Suprapubic skin (tissue), 4 donors: ENCODE measurements around the gene VAV2. TPM values are rescaled to one million over a fixed set of nuclear protein-coding genes. Genes with fewer than 3 reads are reported as not detected.
A peak's percentile ranks its signal among the peaks of the same experiment; 100 is the strongest.

Source experiments
- DNase-seq, 2 donors: peaks; one replicate each; pipeline ENCODE4 v3.0.0-alpha.2; 2019; ENCODE audit warnings: low spot score in 2 of 2
- H3K27ac ChIP-seq: fragments of 200-600 bp; sonication (generic); one replicate; pipeline ENCODE4 v1.5.1; 2019
- H3K27me3 ChIP-seq: fragments of 200-600 bp; sonication (generic); one replicate; pipeline ENCODE4 v1.5.1; 2019
- H3K36me3 ChIP-seq: fragments of 200-600 bp; sonication (generic); one replicate; pipeline ENCODE4 v1.5.1; 2019
- H3K4me1 ChIP-seq: fragments of 200-600 bp; sonication (generic); one replicate; pipeline ENCODE4 v1.5.1; 2019
- H3K4me3 ChIP-seq: fragments of 200-600 bp; sonication (generic); one replicate; pipeline ENCODE4 v1.5.1; 2019; ENCODE audit warnings: mild to moderate bottlenecking
- H3K9me3 ChIP-seq: fragments of 200-600 bp; sonication (generic); one replicate; pipeline ENCODE4 v1.5.1; 2019
- CTCF ChIP-seq, 2 donors: fragments of 200-600 bp in 1 of 2; fragments of 450-650 bp in 1 of 2; sonication (generic) in 1 of 2; IDR thresholded peaks; one replicate each; pipeline ENCODE4 v1.5.1; 2016 to 2019; ENCODE audit warnings: antibody characterized with exemption in 2 of 2, mild to moderate bottlenecking in 1 of 2, moderate library complexity in 1 of 2
- EP300 ChIP-seq: sonication (generic); formaldehyde crosslinking; IDR thresholded peaks from one replicate; pipeline ENCODE4 v1.6.1; 2017; ENCODE audit warnings: antibody characterized with exemption
- POLR2A ChIP-seq, 2 donors: fragments of 450-650 bp; IDR thresholded peaks; one replicate each; pipeline ENCODE4 v1.6.1; 2017; ENCODE audit warnings: antibody characterized with exemption in 2 of 2, mild to moderate bottlenecking in 2 of 2, moderate library complexity in 2 of 2
- POLR2AphosphoS5 ChIP-seq, 3 donors: sonication (generic); formaldehyde crosslinking; IDR thresholded peaks; one replicate each; pipeline ENCODE4 v1.6.1; 2017; ENCODE audit warnings: antibody characterized with exemption in 3 of 3
- WGBS: methylation state at CpG from one replicate; pipeline ENCODE4 v1.1.5; 2018; 5-methylcytosine and 5-hydroxymethylcytosine counted together
- total RNA-seq, 4 donors: library from RNA; depleted of rRNA; stranded (reverse); fragments of >200 nt; gene quantifications; one replicate each; pipeline ENCODE4 v1.1.0, GENCODE V29; 2016

VAV2 gene
- total RNA-seq, 4 donors from 2014 or later = 5.2 to 10.3 (median 6.4) TPM

- no peaks in the 10 kb centered on the region for H3K36me3 ChIP-seq
- H3K9me3 ChIP-seq = no peaks in the 10 kb centered on the region
- TF ChIP-seq POLR2AphosphoS5 (IDR thresholded peaks at IDR 0.05) = no peak
- TF ChIP-seq POLR2A (IDR thresholded peaks at IDR 0.05) = no peak
- no peak for TF ChIP-seq CTCF (IDR thresholded peaks at IDR 0.05)
- TF ChIP-seq EP300 = no peak
- H3K27ac ChIP-seq = no peak overlapping the region
- DNase-seq = peak in 1 of 2 donors; percentile 81
- H3K4me1 ChIP-seq = peaks cover 24% of the 10 kb centered on the region
- H3K4me3 ChIP-seq = no peak overlapping the region
- H3K27me3 ChIP-seq = no peaks in the 10 kb centered on the region
- WGBS = 86% methylated on average over 14 of the region's 14 CpGs
Observed at GRCh38 chr9:133987446-133987788, 4.7 kb downstream of the VAV2 start.

- H3K36me3 ChIP-seq = no peaks in the 10 kb centered on the region
- no peak for TF ChIP-seq EP300
- TF ChIP-seq CTCF (IDR thresholded peaks at IDR 0.05) = no peak
- no peak for TF ChIP-seq POLR2AphosphoS5 (IDR thresholded peaks at IDR 0.05)
- TF ChIP-seq POLR2A (IDR thresholded peaks at IDR 0.05) = no peak
- H3K27me3 ChIP-seq = no peaks in the 10 kb centered on the region
- 94% methylated on average over 13 of the region's 13 CpGs for WGBS
- H3K4me1 ChIP-seq = peaks cover 22% of the 10 kb centered on the region
- H3K9me3 ChIP-seq = no peaks in the 10 kb centered on the region
- H3K27ac ChIP-seq = no peak overlapping the region
- H3K4me3 ChIP-seq = no peak overlapping the region
- DNase-seq = no peak
Observed at GRCh38 chr9:133986774-133987445, 5.2 kb downstream of the VAV2 start.

GRCh38 chr9:133986061-133986460 is 6.1 kb downstream of the VAV2 start:
- no peak overlapping the region for H3K27ac ChIP-seq
- 95% methylated on average over 6 of the region's 6 CpGs for WGBS
- no peak overlapping the region for H3K4me3 ChIP-seq
- H3K4me1 ChIP-seq = peaks cover 13% of the 10 kb centered on the region
- no peaks in the 10 kb centered on the region for H3K9me3 ChIP-seq
- H3K36me3 ChIP-seq = no peaks in the 10 kb centered on the region
- TF ChIP-seq POLR2AphosphoS5 (IDR thresholded peaks at IDR 0.05) (no peak), EP300 (no peak)
- no peak for DNase-seq
- no peaks in the 10 kb centered on the region for H3K27me3 ChIP-seq

GRCh38 chr9:133982971-133983720 is 9.0 kb downstream of the VAV2 start:
- Histone ChIP-seq H3K36me3 (no peaks in the 10 kb centered on the region), H3K4me1 (peaks cover 14% of the 10 kb centered on the region), H3K27me3 (no peaks in the 10 kb centered on the region), H3K27ac (no peak overlapping the region), H3K4me3 (no peak overlapping the region), H3K9me3 (no peaks in the 10 kb centered on the region)
- DNase-seq = peak in 1 of 2 donors; percentile 72
- TF ChIP-seq EP300 = no peak
- TF ChIP-seq POLR2AphosphoS5 (IDR thresholded peaks at IDR 0.05) = no peak
- TF ChIP-seq POLR2A (IDR thresholded peaks at IDR 0.05) = no peak
- TF ChIP-seq CTCF (IDR thresholded peaks at IDR 0.05) = no peak
- 90% methylated on average over 22 of the region's 25 CpGs for WGBS

- H3K27me3 ChIP-seq = no peaks in the 10 kb centered on the region
- WGBS = 82% methylated on average over 27 of the region's 28 CpGs
- H3K36me3 ChIP-seq = no peaks in the 10 kb centered on the region
- H3K4me1 ChIP-seq = peaks cover 14% of the 10 kb centered on the region
- H3K9me3 ChIP-seq = no peaks in the 10 kb centered on the region
- no peak overlapping the region for H3K4me3 ChIP-seq
- no peak for TF ChIP-seq EP300
- no peak for TF ChIP-seq CTCF (IDR thresholded peaks at IDR 0.05)
- no peak for TF ChIP-seq POLR2A (IDR thresholded peaks at IDR 0.05)
- no peak for TF ChIP-seq POLR2AphosphoS5 (IDR thresholded peaks at IDR 0.05)
- peak; percentile 51 to 76 for DNase-seq
- H3K27ac ChIP-seq = no peak overlapping the region
Observed at GRCh38 chr9:133981958-133982681, 10.0 kb downstream of the VAV2 start.
